Adrenal gland (tissue), 5 donors: Measurements from ENCODE around the gene ATP12A.

ENCODE experiments used
- POLR2A ChIP-seq, 2 donors: fragments of 450-650 bp; IDR thresholded peaks; one replicate each; pipeline ENCODE4 v1.6.1; 2017; ENCODE audit warnings: antibody characterized with exemption in 2 of 2, mild to moderate bottlenecking in 2 of 2, moderate library complexity in 1 of 2
- TF ChIP-seq, protein P1 (sequence below), 6 experiments: fragments of 450-650 bp in 4 of 6; fragments of 200-600 bp in 2 of 6; sonication (generic) in 1 of 6; IDR thresholded peaks; 1 replicate in 5 of 6; 2 replicates in 1 of 6; pipeline versions ENCODE4 v1.5.1 to v1.8.0; 2016 to 2021; ENCODE audit warnings: antibody characterized with exemption in 6 of 6, mild to moderate bottlenecking in 2 of 6, moderate library complexity in 1 of 6
- donor health status: DM: no; HTN: no; CAD: no.

DNA sequence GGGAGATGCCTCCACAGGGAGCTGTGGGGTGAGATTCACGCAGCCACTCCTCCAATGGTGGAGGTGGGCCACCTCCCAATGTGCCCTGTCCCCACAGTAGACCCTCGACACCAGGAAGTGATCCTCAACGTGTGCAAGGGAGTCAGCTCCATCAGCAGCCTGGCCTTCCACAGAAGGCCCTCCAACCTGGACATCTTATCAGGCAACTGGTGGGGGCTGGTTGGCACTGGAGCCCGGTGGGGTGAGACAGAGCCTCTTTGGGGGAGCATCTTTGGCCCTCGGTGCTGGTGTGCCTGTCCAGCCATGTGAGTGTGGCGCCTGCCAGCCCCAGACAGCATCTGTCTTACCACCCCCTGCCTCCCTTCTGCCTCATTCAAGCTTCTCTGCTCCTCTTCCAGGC is 64.0 kb downstream of the ATP12A start:
- no peak for TF ChIP-seq POLR2A (IDR thresholded peaks at IDR 0.05)
- TF ChIP-seq, protein P1, sequence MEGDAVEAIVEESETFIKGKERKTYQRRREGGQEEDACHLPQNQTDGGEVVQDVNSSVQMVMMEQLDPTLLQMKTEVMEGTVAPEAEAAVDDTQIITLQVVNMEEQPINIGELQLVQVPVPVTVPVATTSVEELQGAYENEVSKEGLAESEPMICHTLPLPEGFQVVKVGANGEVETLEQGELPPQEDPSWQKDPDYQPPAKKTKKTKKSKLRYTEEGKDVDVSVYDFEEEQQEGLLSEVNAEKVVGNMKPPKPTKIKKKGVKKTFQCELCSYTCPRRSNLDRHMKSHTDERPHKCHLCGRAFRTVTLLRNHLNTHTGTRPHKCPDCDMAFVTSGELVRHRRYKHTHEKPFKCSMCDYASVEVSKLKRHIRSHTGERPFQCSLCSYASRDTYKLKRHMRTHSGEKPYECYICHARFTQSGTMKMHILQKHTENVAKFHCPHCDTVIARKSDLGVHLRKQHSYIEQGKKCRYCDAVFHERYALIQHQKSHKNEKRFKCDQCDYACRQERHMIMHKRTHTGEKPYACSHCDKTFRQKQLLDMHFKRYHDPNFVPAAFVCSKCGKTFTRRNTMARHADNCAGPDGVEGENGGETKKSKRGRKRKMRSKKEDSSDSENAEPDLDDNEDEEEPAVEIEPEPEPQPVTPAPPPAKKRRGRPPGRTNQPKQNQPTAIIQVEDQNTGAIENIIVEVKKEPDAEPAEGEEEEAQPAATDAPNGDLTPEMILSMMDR (IDR thresholded peaks at IDR 0.05) = no peak
